HCT116 (cell line): ENCODE results near the gene PLCB1.

ENCODE experiments used
- CBX3 ChIP-seq: IDR thresholded peaks from 2 replicates; pipeline ENCODE4 v1.6.1; 2012; ENCODE audit warnings: low read depth
- EZH2 ChIP-seq: fragments of 200-600 bp; sonication (generic); IDR thresholded peaks from 2 replicates; pipeline ENCODE4 v1.6.1; 2017; ENCODE audit warnings: antibody characterized with exemption, mixed run types
- EZH2phosphoT487 ChIP-seq: fragments of 200-600 bp; IDR thresholded peaks from 2 replicates; pipeline ENCODE4 v1.6.1; 2018; ENCODE audit warnings: antibody characterized with exemption, borderline replicate concordance
- JUND ChIP-seq: IDR thresholded peaks from 2 replicates; pipeline ENCODE4 v1.6.1; 2012
- POLR2A ChIP-seq: IDR thresholded peaks from 2 replicates; pipeline ENCODE4 v1.7.0; 2011; ENCODE audit warnings: borderline replicate concordance; ENCODE audit not compliant: insufficient read depth, insufficient read length; ENCODE audit errors: extremely low read depth
- POLR2AphosphoS5 ChIP-seq: IDR thresholded peaks from 2 replicates; pipeline ENCODE4 v1.6.1; 2011; ENCODE audit warnings: mild to moderate bottlenecking, low read depth, low read length, moderate library complexity
- SIN3A ChIP-seq: IDR thresholded peaks from 2 replicates; pipeline ENCODE4 v1.6.1; 2012; ENCODE audit warnings: low read depth
- SRF ChIP-seq: IDR thresholded peaks from 2 replicates; pipeline ENCODE4 v1.6.1; 2012; ENCODE audit warnings: low read depth
- TCF7L2 ChIP-seq: IDR thresholded peaks from 2 replicates; pipeline ENCODE4 v1.7.0; 2011; ENCODE audit warnings: borderline replicate concordance, inconsistent platforms; ENCODE audit not compliant: insufficient read depth, insufficient read length; ENCODE audit errors: extremely low read depth
- TF ChIP-seq, protein P1 (sequence below), 3 experiments: fragments of 200-600 bp in 1 of 3; sonication (generic) in 1 of 3; IDR thresholded peaks in 2 of 3; conservative IDR thresholded peaks in 1 of 3; 2 replicates each; pipeline ENCODE4 v1.5.1; 2012 to 2017; ENCODE audit warnings: low read depth in 2 of 3, low read length in 2 of 3, antibody characterized with exemption in 1 of 3, borderline replicate concordance in 1 of 3, control low read depth in 1 of 3, mild to moderate bottlenecking in 1 of 3, mixed read lengths in 1 of 3, mixed run types in 1 of 3, moderate library complexity in 1 of 3; ENCODE audit not compliant: insufficient read depth in 1 of 3
- TF ChIP-seq, protein P2 (sequence below): IDR thresholded peaks from 2 replicates; pipeline ENCODE4 v1.6.1; 2012
- TF ChIP-seq, protein P3 (sequence below): IDR thresholded peaks from 2 replicates; pipeline ENCODE4 v1.6.1; 2012; ENCODE audit warnings: low read depth
- TF ChIP-seq, protein P4 (sequence below): IDR thresholded peaks from 2 replicates; pipeline ENCODE4 v1.6.1; 2012

DNA sequence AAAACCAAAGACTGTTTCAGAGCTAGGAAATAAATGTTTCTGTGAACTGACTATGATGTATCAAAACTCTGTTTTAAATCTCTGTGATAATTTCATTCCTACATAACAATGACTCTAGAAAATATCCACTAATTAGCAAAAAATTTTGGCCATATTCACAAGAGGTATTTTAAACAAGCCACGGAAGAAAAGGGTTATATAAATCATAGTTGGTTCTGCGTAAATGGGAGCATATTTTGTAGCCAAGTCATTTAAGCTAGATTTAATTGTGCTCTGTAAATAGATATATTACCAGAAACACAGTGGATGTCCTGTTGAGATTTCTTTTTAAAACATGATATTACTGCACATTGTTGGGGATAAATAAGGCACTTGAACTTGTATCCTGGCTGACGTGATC lies 520.3 kb downstream of the PLCB1 start:
- TF ChIP-seq, protein P1, sequence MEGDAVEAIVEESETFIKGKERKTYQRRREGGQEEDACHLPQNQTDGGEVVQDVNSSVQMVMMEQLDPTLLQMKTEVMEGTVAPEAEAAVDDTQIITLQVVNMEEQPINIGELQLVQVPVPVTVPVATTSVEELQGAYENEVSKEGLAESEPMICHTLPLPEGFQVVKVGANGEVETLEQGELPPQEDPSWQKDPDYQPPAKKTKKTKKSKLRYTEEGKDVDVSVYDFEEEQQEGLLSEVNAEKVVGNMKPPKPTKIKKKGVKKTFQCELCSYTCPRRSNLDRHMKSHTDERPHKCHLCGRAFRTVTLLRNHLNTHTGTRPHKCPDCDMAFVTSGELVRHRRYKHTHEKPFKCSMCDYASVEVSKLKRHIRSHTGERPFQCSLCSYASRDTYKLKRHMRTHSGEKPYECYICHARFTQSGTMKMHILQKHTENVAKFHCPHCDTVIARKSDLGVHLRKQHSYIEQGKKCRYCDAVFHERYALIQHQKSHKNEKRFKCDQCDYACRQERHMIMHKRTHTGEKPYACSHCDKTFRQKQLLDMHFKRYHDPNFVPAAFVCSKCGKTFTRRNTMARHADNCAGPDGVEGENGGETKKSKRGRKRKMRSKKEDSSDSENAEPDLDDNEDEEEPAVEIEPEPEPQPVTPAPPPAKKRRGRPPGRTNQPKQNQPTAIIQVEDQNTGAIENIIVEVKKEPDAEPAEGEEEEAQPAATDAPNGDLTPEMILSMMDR (IDR thresholded peaks at IDR 0.05 in 2 of 3, conservative IDR thresholded peaks at IDR 0.05 in 1 of 3; ENCODE audit: borderline replicate concordance in 1 of 3, insufficient read depth in 1 of 3, low read depth in 2 of 3, low read length in 2 of 3) = no peak
- TF ChIP-seq EZH2phosphoT487 = no peak
- TF ChIP-seq TCF7L2 = no peak
- TF ChIP-seq, protein P2, sequence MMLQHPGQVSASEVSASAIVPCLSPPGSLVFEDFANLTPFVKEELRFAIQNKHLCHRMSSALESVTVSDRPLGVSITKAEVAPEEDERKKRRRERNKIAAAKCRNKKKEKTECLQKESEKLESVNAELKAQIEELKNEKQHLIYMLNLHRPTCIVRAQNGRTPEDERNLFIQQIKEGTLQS = no peak
- TF ChIP-seq, protein P3, sequence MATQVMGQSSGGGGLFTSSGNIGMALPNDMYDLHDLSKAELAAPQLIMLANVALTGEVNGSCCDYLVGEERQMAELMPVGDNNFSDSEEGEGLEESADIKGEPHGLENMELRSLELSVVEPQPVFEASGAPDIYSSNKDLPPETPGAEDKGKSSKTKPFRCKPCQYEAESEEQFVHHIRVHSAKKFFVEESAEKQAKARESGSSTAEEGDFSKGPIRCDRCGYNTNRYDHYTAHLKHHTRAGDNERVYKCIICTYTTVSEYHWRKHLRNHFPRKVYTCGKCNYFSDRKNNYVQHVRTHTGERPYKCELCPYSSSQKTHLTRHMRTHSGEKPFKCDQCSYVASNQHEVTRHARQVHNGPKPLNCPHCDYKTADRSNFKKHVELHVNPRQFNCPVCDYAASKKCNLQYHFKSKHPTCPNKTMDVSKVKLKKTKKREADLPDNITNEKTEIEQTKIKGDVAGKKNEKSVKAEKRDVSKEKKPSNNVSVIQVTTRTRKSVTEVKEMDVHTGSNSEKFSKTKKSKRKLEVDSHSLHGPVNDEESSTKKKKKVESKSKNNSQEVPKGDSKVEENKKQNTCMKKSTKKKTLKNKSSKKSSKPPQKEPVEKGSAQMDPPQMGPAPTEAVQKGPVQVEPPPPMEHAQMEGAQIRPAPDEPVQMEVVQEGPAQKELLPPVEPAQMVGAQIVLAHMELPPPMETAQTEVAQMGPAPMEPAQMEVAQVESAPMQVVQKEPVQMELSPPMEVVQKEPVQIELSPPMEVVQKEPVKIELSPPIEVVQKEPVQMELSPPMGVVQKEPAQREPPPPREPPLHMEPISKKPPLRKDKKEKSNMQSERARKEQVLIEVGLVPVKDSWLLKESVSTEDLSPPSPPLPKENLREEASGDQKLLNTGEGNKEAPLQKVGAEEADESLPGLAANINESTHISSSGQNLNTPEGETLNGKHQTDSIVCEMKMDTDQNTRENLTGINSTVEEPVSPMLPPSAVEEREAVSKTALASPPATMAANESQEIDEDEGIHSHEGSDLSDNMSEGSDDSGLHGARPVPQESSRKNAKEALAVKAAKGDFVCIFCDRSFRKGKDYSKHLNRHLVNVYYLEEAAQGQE = no peak
- TF ChIP-seq CBX3 = no peak
- TF ChIP-seq, protein P4, sequence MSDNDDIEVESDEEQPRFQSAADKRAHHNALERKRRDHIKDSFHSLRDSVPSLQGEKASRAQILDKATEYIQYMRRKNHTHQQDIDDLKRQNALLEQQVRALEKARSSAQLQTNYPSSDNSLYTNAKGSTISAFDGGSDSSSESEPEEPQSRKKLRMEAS = no peak
- no peak for TF ChIP-seq SIN3A
- no peak for TF ChIP-seq POLR2A
- no peak for TF ChIP-seq EZH2
- TF ChIP-seq SRF = no peak
- TF ChIP-seq POLR2AphosphoS5 = no peak
- TF ChIP-seq JUND = no peak
